Caki2 (cell line): Measurements from ENCODE around the gene C11orf58. TPM values are rescaled to one million over a fixed set of nuclear protein-coding genes. Genes with fewer than 3 reads are reported as not detected.
A peak's percentile ranks its signal among the peaks of the same experiment; 100 is the strongest.

Experiments used
- DNase-seq: peaks from one replicate; pipeline ENCODE4 v3.0.0-alpha.2; 2015; ENCODE audit warnings: low read depth
- in situ Hi-C: cut with HindIII; loops from 2 replicates; pipeline ENCODE4 v1.10.0; 2016; ENCODE audit warnings: low sequenced_read_pairs, low pct_unique_long_range_greater_than_20kb, mixed read lengths
- total RNA-seq: library from RNA; depleted of rRNA; stranded (reverse); fragments of >200 nt; shearing (Covaris generic); gene quantifications from 2 replicates; pipeline ENCODE4 v1.2.3, GENCODE V29; 2014; ENCODE audit warnings: low replicate concordance; rRNA removed

C11orf58 gene
- total RNA-seq = 109 and 121 TPM in 2 replicates

DNA sequence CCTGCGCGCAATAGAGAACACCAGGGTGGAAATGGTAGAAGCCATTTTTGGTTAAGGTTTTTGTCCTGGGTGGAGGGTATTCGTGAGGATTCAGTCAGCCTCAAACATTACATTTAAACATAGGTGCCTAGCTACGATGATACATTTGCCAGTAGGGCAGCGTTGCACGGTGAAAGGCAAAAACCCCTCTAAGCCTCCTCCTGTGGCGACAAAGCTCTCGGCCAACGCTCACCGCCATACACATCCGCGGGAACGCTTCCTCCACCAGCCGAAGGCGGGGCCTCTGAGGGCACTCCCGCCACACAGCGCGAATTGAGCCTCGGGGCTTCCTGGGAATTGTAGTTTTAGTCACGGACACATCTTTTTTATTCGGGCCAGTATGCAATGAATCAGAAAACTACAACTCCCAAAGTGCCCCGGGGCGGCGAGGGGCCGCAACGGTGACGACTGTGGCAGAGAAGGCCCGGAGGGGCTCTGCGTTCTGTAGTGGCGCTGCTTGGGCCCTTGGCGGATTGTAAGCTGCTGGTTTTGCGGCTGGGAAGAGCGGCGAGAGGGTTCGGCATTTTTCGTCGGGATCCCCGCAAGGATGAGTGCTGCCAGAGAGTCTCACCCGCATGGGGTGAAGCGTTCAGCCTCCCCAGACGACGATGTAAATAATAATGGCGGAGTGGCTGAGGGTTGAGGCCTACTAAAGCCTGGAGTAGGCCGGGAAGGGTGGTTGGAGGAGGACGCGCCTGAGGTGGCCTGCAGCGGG, at the start of gene C11orf58:
C11orf58 (plus strand) TSS at position 455 of the 754 bp plus-strand sequence; CDS start at position 587, 132 bp downstream.
- in situ Hi-C loops = no loop called here
- DNase-seq = peak; percentile 96

DNA sequence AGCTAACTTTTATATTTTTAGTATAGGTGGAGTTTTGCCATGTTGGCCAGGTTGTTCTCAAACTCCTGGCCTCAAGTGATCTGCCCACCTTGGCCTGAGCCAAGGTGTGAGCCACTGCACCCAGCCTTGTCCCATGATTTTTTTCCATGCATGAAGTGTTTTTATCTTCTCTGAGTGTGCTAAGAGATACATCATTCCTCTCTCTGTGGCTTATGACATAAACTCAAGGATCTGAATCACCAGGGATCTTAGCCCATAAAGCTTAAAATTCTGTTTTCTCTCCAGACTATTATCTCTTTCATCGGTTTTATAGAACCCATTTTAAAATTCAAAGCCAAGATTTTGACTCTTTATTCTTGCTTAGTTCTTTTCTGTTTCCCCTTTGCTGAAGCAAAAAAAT, 48.4 kb upstream of the C11orf58 start:
- in situ Hi-C loops = no loop called here
- no peak for DNase-seq

DNA sequence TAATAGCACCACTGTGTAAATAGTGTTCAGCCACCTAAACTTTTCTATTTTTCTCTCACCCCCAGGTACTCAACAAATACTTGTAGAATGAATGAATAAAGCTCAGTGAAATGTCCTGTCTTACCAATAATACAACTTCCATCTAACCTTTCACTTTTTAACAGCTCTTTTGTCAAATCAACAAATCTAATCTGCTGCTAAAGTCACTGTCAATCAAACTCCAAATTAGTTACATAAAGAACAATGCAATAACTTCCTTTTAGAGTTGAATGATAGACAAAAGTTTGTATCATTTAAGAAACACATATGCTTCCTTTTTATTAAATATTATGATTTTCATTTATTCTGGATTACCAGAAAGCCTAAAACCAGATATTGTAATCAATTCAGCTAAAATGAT, 34.7 kb upstream of the C11orf58 start:
- DNase-seq = no peak
- in situ Hi-C loops = no loop called here

DNA sequence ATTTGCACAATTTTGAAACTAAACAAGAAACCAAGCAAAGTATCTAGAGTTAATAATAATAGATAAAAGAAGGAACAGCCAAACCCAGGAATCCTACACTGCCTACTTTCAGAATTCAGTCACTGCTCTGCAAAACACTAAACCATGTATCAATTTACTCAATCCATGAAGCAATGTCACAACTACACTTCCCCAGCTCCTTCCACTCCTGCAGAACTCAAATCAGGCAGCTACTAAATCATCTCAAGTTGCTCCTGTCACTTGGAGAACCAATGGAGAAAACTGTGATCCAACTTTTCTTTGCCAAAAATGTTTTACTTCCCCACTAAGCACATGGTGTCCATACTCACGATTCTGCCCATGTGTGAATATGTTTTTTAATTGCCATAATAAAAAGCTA, 24.9 kb upstream of the C11orf58 start:
- no peak for DNase-seq
- in situ Hi-C loops = no loop called here

DNA sequence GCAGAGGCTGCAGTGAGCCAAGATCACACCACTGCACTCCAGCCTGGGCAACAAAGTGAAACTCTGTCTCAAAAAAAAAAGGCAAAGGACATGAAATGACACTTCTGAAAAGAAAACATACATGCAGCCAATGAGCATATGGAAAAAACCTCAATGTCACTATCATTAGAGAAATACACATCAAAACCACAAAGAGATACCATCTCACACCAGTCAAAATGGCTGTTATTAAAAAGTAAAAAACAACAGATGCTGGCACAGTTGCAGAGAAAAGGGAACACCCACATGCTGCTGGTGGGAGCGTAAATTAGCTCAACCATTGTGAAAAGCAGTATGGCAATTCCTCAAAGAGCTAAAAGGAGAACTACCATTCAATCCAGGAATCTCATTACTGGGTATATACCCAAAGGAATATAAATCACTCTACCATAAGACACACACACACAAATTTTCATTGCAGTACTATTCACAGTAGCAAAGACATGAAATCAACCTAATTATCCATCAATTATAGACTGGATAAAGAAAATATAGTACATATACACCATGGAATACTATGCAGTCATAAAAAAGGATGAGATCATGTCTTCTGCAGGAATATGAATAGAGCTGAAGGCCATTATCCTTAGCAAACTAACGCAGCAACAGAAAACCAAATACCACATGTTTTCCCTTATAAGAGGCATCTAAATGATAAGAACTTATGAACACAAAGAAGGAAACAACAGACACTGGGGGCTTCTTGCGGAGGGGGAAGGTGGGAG, 15.7 kb upstream of the C11orf58 start:
- in situ Hi-C loops = no loop called here
- DNase-seq = no peak

DNA sequence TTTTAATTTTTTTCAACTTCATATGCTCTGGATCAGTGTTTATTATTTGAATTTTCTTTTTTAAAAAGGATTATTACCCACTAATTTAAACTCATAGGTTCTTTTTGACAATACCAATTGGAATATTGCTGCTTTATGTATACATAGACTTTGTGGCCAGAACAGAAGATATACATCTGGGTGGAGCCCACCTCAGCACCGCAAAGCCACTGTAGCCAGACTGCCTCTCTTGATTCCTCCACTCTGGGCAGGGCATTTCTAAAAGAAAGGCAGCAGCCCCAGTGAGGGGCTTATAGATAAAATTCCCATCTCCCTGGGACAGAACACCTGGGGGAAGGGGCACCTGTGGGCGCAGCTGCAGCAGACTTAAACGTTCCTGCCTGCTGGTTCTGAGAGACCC, 10.6 kb upstream of the C11orf58 start:
- no peak for DNase-seq
- in situ Hi-C loops = no loop called here

DNA sequence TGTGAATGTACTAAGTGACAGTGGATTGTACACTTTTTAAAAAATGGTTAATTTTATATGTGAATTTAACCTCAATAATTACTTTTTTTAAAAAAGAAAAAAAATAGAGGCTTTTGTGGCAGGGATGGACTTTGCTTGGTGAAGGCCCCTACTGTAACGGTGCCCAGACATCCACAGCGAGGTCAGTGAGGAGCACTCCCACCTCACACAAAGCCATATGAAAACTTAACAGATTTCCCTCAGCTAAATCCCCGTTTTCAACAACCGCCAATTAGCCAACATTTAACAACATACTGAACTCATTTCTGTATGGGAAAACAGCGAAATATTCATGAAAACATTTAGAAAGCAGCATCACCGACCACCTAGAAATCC, 642 bp upstream of the C11orf58 start:
- DNase-seq = no peak

DNA sequence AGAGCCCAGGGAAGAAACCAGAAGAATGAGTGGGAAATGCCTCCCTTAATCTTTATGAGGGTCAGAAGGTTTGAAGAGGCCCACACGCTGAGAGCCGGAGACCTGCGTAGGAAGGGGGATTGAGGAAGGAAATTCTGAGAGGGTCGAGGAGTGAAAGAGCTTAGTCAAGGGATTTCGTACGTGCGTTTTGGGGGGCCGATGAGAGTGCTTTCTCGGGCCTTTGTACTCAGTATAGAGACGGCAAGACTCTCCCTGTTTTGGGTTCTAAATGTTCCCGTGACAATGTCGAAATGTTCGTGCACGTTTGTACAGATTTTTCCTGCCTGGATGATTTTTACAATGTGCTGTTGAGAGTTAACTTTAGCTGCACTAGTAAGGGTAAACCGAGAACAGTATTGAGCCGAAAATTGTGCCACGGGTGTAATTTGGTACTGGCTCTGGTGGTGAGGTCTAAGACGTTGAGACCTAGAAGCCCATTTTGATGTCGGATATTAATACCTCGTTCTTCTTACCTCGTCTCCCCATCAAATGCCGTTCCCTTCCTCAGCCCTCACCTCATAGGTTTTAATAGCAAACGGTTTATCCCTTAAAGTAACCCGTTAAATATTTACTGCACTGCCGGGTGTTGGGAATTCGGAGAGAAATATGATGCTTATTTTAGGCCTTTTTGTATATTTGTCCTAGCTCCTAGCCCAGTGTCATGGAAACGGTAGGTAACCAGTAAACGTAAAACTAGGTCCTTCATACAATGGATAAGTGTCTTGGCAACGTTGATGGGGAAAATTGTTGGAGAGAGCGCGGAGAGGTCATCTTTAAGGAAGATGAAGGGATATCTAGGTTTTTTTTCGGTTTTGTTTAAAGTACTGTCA, 734 bp downstream of the C11orf58 start:
- in situ Hi-C loops = no loop called here
- DNase-seq = no peak

More for the DNA sequence above, 642 bp upstream of the C11orf58 start:
- in situ Hi-C loops = no loop called here

DNA sequence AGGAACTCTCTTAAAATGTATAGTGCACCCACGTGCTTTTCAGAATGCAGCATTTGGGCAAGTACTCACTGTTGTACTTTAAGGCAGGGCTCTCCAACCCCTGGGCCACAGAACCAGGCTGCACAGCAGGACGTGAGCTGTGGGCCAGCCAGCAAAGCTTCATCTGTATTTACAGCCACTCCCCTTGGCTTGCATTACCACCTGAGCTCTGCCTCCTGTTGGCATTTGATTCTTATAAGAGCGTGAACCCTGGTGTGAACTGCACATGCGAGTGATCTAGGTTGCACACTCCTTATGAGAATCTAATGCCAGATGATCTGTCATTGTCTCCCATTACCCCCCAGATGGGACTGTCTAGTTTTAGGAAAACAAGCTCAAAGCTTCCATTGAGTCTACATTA, 3.0 kb downstream of the C11orf58 start:
- in situ Hi-C loops = no loop called here
- no peak for DNase-seq

DNA sequence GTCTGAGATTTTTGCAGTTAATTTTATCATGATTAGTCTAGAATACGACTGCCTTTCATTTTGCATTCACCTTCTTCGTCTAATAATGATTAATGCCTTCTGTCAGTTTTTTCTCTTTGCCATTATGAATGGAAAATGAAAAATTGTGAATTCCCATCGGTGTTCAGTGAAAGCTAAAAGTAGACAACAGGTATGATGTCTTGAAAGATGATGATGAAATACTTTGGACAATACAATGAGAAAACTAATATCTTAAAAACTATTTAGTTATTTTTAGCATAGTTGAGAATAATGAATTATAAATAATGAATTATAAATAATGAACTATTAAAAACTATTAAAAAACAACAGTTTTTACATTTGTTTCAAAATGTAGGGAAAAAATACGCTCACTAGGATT, 5.0 kb downstream of the C11orf58 start:
- in situ Hi-C loops = no loop called here
- no peak for DNase-seq

DNA sequence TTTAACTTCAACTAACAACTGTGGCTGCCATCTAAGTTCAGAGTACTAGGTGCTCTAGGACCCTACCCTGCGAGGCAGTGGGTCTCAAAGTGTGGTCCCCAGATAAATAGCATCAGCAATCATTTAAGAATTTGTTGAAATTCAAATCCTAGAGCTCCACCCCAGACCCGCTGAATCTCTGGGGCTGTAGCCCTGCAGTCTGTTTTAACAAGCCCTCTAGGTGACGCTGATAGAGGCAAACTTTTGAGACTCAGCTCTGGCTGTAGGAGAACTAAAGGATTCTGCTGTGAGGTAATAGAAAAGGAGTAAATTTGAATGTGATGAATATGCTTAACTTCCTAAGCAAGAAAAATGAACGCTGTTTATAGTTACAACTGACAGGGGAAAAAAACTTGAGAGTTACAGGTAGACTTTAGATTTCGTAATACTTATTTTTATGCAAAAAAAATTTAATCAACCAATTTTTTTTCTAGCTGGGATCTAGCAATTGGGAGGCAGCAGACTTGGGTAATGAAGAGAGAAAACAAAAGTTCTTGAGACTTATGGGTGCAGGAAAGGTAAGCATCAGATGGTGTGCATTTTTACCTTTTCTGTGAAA, 5.8 kb downstream of the C11orf58 start:
- in situ Hi-C loops = no loop called here
- DNase-seq = no peak

DNA sequence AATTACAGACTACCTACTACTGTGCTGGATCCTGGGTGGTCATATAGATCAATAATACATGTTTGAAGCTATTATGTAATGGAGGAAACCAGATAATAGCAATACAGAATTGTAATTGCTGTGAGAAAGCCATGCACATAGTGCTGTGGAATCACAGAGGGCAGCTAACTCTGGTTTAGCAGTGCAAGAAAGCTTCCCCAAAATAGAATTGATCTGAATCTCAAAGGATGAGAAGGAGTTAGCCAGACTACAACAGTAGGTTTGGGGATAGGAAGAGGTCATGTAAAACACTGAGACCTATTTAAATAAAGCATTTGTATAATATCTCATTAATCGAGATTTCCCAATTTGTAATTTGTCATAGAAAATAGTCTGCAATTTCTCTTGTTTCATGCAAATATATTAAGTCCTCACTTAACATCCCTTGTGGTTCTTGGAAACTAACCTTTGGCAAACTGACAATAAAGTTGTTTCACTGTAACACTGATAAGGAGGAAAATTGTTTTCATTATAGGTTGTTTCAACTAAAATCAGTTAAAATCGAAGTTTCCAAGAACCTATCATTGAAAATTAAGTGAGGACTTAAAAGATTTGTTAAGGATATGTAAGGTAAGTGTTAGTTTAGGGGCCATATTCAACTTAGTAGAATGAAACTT, 7.6 kb downstream of the C11orf58 start:
- in situ Hi-C loops = no loop called here
- no peak for DNase-seq

DNA sequence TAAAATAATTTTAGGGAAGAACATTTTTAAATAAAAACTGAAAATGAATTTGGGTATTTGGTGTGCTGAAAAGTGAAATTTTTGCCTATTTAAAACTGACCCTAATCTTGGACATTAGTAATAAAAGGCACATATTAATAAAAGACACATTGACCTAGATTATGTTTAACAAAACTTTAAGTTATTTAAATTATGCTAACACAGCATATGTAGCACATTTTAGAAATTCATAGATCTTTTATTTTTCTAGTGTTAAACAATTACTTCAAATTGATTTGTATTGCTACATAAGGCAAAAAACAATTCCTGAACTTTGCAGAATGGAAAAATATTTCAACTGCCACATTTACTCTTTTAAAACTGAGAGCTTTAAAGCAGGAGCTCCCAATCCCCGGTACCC, 10.6 kb downstream of the C11orf58 start:
- in situ Hi-C loops = no loop called here
- DNase-seq = no peak

DNA sequence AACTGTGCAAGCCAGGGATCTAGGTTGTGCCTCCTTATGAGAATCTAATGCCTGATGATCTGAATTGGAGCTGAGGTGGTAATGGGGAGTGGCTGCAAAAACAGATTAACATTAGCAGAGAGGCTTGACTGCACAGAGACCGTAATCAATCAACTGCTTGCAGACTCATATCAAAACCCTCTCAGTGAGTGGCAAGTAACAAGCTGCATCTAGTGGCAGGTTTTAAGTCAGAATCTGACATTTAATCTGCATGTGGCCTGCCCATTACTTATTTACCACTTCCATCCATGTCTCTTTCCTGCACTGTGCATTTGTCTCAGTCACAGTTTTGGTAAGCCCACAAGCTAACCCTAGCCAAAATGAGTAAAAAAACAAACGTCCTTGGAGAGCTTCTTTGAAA, 11.2 kb downstream of the C11orf58 start:
- in situ Hi-C loops = no loop called here
- DNase-seq = no peak

DNA sequence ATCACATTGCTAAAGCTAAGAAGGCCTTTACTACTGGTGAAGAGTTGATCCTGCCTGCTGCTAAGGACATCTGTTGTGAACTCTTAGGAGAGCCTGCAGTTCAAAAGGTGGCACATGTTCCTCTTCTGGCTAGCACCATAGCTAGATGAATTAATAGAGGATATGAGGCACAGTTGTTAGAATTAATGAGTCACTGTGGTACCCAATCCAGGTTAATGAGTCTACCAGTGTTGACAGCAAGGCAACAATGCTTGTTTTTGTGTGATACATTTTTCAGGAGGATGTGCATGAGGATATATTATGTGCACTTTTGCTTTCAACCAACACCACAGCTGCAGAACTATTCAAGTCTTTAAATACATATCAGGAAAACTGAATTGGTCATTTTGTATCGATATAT, 12.0 kb downstream of the C11orf58 start:
- in situ Hi-C loops = no loop called here
- no peak for DNase-seq

DNA sequence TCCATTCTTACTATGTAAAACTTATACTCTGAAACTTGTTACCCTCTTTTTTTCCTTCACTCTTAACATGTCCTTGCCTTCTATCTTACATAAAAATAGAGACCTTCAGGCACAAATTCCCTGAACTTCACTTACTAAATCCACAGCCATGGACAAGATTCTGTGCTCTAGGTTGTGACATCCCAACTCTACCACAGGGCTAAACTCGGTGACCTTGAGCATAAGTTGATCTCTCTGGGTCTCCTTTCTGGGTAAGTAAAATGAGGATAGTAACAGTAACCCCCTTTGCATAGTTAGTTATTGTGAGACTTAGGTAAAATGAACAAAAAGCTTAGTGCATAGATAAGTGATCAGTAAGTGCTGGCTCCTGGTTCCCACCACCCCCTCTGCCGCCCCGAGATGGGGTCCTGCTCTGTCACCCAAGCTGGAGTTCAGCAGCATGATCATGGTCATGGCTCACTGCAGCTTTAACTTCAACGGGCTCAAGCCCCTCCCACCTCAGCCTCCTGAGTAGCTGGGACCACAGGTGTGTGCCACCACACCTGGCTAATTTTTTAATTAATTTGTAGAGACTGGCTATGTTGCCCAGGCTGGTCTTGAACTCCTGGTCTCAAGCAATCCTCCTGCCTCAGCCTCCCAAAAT, 20.1 kb downstream of the C11orf58 start:
- in situ Hi-C loops = no loop called here

DNA sequence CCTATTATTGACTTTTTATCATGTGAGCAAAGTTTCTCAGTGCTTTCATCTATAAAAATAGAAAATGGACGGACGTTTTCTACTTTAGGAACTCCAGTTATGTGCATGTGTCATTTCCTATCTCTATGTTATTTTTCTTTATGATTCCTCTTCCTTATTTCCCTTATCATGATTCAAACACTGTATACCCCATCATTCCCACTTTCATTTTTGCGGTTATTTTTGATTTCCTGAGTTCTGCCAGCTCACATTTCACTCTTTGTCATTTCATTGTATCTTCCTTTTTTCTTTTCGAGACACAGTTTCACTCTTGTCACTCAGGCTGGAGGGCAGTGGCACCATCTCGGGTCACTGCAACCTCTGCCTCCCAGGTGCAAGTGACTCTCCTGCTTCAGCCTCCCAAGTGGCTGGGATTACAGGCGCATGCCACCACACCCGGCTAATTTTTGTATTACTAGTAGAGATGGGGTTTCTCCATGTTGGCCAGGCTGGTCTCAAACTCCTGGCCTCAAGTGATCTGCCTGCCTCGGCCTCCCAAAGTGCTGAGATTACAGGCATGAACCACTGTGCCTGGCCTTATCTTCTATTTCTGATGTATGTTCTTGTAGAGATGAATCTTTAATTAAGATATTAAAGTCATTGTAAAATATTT, 21.5 kb downstream of the C11orf58 start:
- DNase-seq = no peak
- in situ Hi-C loops = no loop called here

More for the DNA sequence above, 20.1 kb downstream of the C11orf58 start:
- no peak for DNase-seq
